Measurements from ENCODE around the gene CHRM4. TPM values are rescaled to one million over a fixed set of nuclear protein-coding genes. Genes with fewer than 3 reads are reported as not detected.

The CHRM4 gene
- total and polyA plus RNA-seq, 7 experiments from 2014 or later = 0.15 to 3.5 (median 0.48) TPM; not detected in 2

DNA sequence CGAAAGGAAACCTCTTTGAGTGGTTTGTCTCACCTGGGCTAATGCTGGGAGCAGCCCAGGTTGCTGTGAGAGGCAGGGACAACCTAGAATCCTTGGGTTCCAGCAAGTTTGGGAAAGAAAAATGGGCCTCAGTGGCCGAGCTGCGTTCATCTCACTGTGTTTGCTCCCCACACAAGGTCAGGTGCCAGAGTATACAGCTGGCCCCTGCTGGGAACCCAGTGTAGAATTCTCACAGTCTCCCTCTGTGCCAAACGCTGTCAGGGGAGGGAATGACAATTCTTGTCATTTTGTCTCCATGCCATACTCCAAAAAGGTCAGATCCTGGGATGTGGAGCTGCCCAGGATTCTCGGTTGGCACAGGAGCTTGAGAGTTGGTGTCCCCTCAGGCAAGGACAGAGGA is 40.0 kb downstream of the CHRM4 start:
- intact Hi-C loops (cut with micrococcal nuclease) = loop anchor here (1.0 to 2.0 kb wide), 5 partner anchors 10 to 187 kb away; no protein-coding TSS in a partner anchor
- Histone ChIP-seq H3K4me3 (ENCODE audit: low read length) (peak overlapping the region; percentile 59), H3K27me3 (ENCODE audit: control insufficient read depth in 2 of 2, insufficient read depth in 2 of 2, low read length in 2 of 2) (no peaks in the 10 kb centered on the region), H3K27ac (ENCODE audit: low read depth, low read length) (peak overlapping the region; percentile 74), H3K36me3 (ENCODE audit: control insufficient read depth in 2 of 3, insufficient read depth in 3 of 3, low read length in 3 of 3) (peaks cover 0 to 21% (median 4%) of the 10 kb centered on the region in 3 experiments), H3K4me1 (ENCODE audit: control insufficient read depth in 2 of 2, insufficient read depth in 2 of 2, low read length in 2 of 2) (peaks cover 63 to 65% of the 10 kb centered on the region in 2 donors), H3K9me3 (ENCODE audit: control insufficient read depth in 2 of 3, low read length in 3 of 3) (no peaks in the 10 kb centered on the region)
- H3K9me3 Mint-ChIP-seq = peaks cover 0 to 7% (median 0%) of the 10 kb centered on the region in 11 donors
- peak overlapping the region; percentile 66 to 98 (median 91) for H3K27ac Mint-ChIP-seq
- ChIA-PET CTCF (interaction anchor here (0.7 to 16.7 kb wide), 12 partner anchors 9 to 113 kb away, joined by 3 to 302 read pairs (median 10); no protein-coding TSS in a partner anchor), POLR2A (interaction anchor here (0.6 to 17.3 kb wide), 8 partner anchors 12 to 427 kb away, joined by 3 to 444 read pairs (median 4); no protein-coding TSS in a partner anchor)
- ATAC-seq = no peak
- peaks cover 59 to 80% (median 70%) of the 10 kb centered on the region in 7 donors for H3K4me1 Mint-ChIP-seq
- DNase-seq = no peak
- H3K36me3 Mint-ChIP-seq = peaks cover 0 to 19% (median 6%) of the 10 kb centered on the region in 5 donors
- H3K4me3 Mint-ChIP-seq = peak overlapping the region; percentile 81 to 97 (median 86)
- H3K27me3 Mint-ChIP-seq = no peaks in the 10 kb centered on the region

DNA sequence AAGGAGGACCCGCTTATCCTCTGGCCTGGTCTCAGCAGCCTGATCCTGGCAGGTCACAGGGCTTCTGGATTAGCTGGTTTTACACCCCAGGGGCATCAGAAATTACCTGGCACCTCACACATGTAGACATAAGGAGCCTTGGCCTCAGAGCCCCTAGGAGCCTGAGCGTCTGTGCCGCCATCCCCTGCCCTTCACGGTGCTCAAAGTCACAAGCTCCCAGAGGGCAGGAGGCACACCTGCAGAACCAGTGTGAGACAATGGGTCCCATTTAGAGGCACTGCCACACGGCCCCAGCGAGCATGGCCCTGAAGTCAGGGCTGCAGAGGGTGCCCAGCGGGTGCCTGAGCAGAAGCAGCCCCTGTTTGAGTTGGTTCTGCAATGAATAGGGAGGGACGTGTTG is 40.4 kb downstream of the CHRM4 start:
- no peaks in the 10 kb centered on the region for H3K27me3 Mint-ChIP-seq
- H3K4me3 Mint-ChIP-seq = peak overlapping the region; percentile 81 to 97 (median 86)
- peaks cover 0 to 17% (median 4%) of the 10 kb centered on the region in 3 experiments for H3K36me3 ChIP-seq (ENCODE audit: control insufficient read depth in 2 of 3, insufficient read depth in 3 of 3, low read length in 3 of 3)
- peaks cover 0 to 9% (median 0%) of the 10 kb centered on the region in 11 donors for H3K9me3 Mint-ChIP-seq
- ATAC-seq (no peak), DNase-seq (no peak)
- POLR2A ChIA-PET = interaction anchor here (0.6 to 17.3 kb wide), 8 partner anchors 12 to 556 kb away, joined by 3 to 444 read pairs (median 4); no protein-coding TSS in a partner anchor
- H3K36me3 Mint-ChIP-seq = peaks cover 0 to 19% (median 1%) of the 10 kb centered on the region in 5 donors
- peak overlapping the region; percentile 59 for H3K4me3 ChIP-seq (ENCODE audit: low read length)
- H3K27ac Mint-ChIP-seq = peak overlapping the region; percentile 66 to 98 (median 91)
- H3K27me3 ChIP-seq (ENCODE audit: control insufficient read depth in 2 of 2, insufficient read depth in 2 of 2, low read length in 2 of 2) = no peaks in the 10 kb centered on the region
- CTCF ChIA-PET = interaction anchor here (0.7 to 16.7 kb wide), 11 partner anchors 9 to 112 kb away, joined by 3 to 302 read pairs (median 13); no protein-coding TSS in a partner anchor
- intact Hi-C loops (cut with micrococcal nuclease) = no loop called here
- peaks cover 64 to 68% of the 10 kb centered on the region in 2 donors for H3K4me1 ChIP-seq (ENCODE audit: control insufficient read depth in 2 of 2, insufficient read depth in 2 of 2, low read length in 2 of 2)
- peak overlapping the region; percentile 74 for H3K27ac ChIP-seq (ENCODE audit: low read depth, low read length)
- no peaks in the 10 kb centered on the region for H3K9me3 ChIP-seq (ENCODE audit: control insufficient read depth in 2 of 3, low read length in 3 of 3)
- H3K4me1 Mint-ChIP-seq = peaks cover 59 to 80% (median 70%) of the 10 kb centered on the region in 7 donors

DNA sequence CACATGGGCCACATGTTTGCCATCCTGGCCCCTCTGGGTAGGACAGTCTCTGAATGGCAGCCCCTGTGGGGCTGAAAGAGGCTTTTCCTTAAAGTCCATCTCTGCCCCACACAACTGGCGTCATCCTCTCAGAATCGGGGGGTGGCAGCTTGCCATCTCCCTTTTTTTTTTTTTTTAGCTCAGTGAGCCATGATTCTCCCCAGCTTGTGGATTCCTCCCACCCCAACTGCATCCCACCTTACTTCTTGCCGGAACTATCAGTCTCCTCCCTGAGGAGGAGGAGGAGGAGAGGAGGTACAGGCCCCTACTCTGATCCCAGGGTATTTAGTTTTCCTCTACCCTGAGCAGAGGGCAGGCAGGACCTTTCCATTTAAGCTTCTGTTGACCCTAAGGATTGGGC is 40.9 kb downstream of the CHRM4 start:
- intact Hi-C loops (cut with micrococcal nuclease) = no loop called here
- H3K27ac ChIP-seq (ENCODE audit: low read depth, low read length) = peak overlapping the region; percentile 74
- no peaks in the 10 kb centered on the region for H3K27me3 ChIP-seq (ENCODE audit: control insufficient read depth in 2 of 2, insufficient read depth in 2 of 2, low read length in 2 of 2)
- Mint-ChIP-seq H3K27ac (peak overlapping the region; percentile 48 to 98 (median 94)), H3K27me3 (no peaks in the 10 kb centered on the region), H3K4me3 (peak overlapping the region; percentile 19 to 97 (median 76)), H3K4me1 (peaks cover 62 to 80% (median 71%) of the 10 kb centered on the region in 7 donors), H3K36me3 (peaks cover 0 to 19% (median 0%) of the 10 kb centered on the region in 5 donors), H3K9me3 (peaks cover 0 to 10% (median 0%) of the 10 kb centered on the region in 11 donors)
- POLR2A ChIA-PET = interaction anchor here (0.6 to 17.3 kb wide), 6 partner anchors 13 to 555 kb away, joined by 3 to 444 read pairs (median 4); no protein-coding TSS in a partner anchor
- peaks cover 68 to 71% of the 10 kb centered on the region in 2 donors for H3K4me1 ChIP-seq (ENCODE audit: control insufficient read depth in 2 of 2, insufficient read depth in 2 of 2, low read length in 2 of 2)
- H3K36me3 ChIP-seq (ENCODE audit: control insufficient read depth in 2 of 3, insufficient read depth in 3 of 3, low read length in 3 of 3) = peaks cover 0 to 14% (median 4%) of the 10 kb centered on the region in 3 experiments
- CTCF ChIA-PET = interaction anchor here (0.7 to 16.7 kb wide), 9 partner anchors 10 to 545 kb away, joined by 3 to 302 read pairs (median 14); no protein-coding TSS in a partner anchor
- DNase-seq = no peak
- ATAC-seq = no peak
- H3K9me3 ChIP-seq (ENCODE audit: control insufficient read depth in 2 of 3, low read length in 3 of 3) = no peaks in the 10 kb centered on the region
- peak overlapping the region; percentile 59 for H3K4me3 ChIP-seq (ENCODE audit: low read length)

DNA sequence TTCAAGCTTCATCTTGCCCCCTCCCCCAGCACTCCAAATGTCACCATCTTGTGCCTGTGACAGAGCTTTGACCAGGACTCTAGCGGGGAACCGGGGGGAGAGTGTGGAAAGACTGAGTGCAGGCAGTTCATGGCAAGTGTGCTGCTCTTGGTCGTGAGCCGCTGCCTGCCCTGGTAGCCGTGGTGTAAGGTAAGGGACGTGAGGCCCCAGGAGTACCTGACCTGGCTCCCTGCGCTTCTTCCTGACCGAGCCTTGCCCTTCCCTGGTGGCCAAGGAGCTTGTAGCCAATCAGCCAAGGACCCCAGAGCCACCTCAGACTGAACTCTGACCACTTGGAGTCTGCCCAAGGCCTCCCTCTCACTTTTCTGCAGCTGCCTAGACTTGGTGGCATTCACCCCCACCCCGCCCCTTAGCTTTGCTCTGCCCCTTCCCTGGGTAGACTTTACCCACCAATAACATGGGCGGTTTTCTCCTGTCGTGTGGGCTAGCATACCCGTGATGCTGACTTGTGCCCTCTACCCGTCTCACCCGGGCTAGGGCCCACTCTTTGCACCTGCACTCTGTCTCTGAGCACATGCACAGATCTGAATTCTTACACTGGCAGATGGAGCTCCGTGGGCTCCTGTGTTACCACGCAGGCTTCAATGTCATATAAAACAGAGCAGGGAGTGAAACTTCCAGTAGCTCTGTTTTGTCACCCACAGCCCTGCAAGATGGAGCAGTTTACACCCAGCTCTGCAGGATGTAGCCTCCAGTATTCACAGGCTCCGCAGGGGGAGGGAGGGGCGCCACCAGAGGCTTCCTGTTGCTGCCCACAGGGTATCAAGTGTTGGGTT is 42.8 kb downstream of the CHRM4 start:
- Mint-ChIP-seq H3K4me3 (peak overlapping the region; percentile 92 to 97 (median 95)), H3K27ac (peak overlapping the region; percentile 89 to 98 (median 94)), H3K9me3 (peaks cover 0 to 10% (median 0%) of the 10 kb centered on the region in 11 donors), H3K4me1 (peaks cover 65 to 83% (median 75%) of the 10 kb centered on the region in 7 donors), H3K27me3 (peaks cover 0 to 3% (median 0%) of the 10 kb centered on the region in 5 donors), H3K36me3 (peaks cover 0 to 14% (median 0%) of the 10 kb centered on the region in 5 donors)
- ATAC-seq (peak; percentile 33), DNase-seq (peak in 8 of 9 donors; percentile 49 to 69 (median 64))
- Histone ChIP-seq H3K4me3 (ENCODE audit: low read length) (peak overlapping the region; percentile 91), H3K27ac (ENCODE audit: low read depth, low read length) (peak overlapping the region; percentile 83), H3K27me3 (ENCODE audit: control insufficient read depth in 2 of 2, insufficient read depth in 2 of 2, low read length in 2 of 2) (no peaks in the 10 kb centered on the region), H3K4me1 (ENCODE audit: control insufficient read depth in 2 of 2, insufficient read depth in 2 of 2, low read length in 2 of 2) (peaks cover 63 to 79% of the 10 kb centered on the region in 2 donors), H3K36me3 (ENCODE audit: control insufficient read depth in 2 of 3, insufficient read depth in 3 of 3, low read length in 3 of 3) (peaks cover 0 to 14% (median 4%) of the 10 kb centered on the region in 3 experiments), H3K9me3 (ENCODE audit: control insufficient read depth in 2 of 3, low read length in 3 of 3) (no peaks in the 10 kb centered on the region)
- POLR2A ChIA-PET = interaction anchor here (0.6 to 17.3 kb wide), 17 partner anchors 8 to 352 kb away, joined by 3 to 444 read pairs (median 3); partner anchors contain the start of genes ARHGAP1, ATG13, HARBI1 and MDK
- intact Hi-C loops (cut with micrococcal nuclease) = loop anchor here (1.0 to 10.0 kb wide), 10 partner anchors 34 to 1206 kb away; partner anchors contain the start of genes ARFGAP2 (in 1 of the 2), ARHGAP1 (in 1 of the 2), ATG13 (in 1 of the 2) and CELF1 (in 1 of the 2)
- CTCF ChIA-PET = interaction anchor here (0.5 to 16.7 kb wide), 12 partner anchors 9 to 1108 kb away, joined by 3 to 302 read pairs (median 5); no protein-coding TSS in a partner anchor

DNA sequence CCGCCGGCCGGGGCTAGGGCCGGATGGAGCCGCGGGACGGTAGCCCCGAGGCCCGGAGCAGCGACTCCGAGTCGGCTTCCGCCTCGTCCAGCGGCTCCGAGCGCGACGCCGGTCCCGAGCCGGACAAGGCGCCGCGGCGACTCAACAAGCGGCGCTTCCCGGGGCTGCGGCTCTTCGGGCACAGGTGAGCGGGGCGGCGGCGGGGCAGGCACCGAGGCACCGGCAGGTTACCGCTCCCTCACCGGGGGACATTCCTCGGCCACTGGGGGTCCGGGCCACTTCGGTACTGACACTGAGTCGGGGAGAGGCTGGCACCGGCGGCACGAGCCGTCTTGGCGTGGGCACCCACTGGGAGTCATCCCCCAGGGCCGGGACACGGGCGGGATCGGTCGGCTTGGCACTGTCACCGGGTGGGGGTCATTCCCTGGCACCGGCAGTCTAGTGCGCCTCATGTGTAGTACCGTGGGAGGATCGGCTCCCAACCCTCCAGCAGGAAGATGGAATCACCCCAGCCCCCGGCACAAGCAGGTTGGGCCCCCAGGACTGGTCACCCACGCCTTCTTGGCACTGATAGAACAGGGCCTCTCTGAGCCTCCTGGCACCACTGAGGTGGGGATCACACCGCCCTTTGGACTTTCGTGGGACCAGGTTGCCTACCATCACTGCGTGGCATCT is 43.8 kb downstream of the CHRM4 start:
- intact Hi-C loops (cut with micrococcal nuclease) = loop anchor here (1.0 to 10.0 kb wide), 21 partner anchors 16 to 1207 kb away; partner anchors contain the start of genes ARHGAP1 (in 2 of the 2), ATG13 (in 2 of the 2), HARBI1 (in 2 of the 2) and PHF21A (in 2 of the 2)
- ChIA-PET POLR2A (interaction anchor here (0.6 to 17.3 kb wide), 9 partner anchors 9 to 270 kb away, joined by 3 to 444 read pairs (median 3); partner anchors contain the start of genes ATG13 and MDK), CTCF (interaction anchor here (0.6 to 16.7 kb wide), 8 partner anchors 15 to 109 kb away, joined by 3 to 302 read pairs (median 18); partner anchors contain the start of gene CREB3L1)
- Histone ChIP-seq H3K4me3 (ENCODE audit: low read length) (peak overlapping the region; percentile 91), H3K27me3 (ENCODE audit: control insufficient read depth in 2 of 2, insufficient read depth in 2 of 2, low read length in 2 of 2) (no peaks in the 10 kb centered on the region), H3K9me3 (ENCODE audit: control insufficient read depth in 2 of 3, low read length in 3 of 3) (no peaks in the 10 kb centered on the region), H3K4me1 (ENCODE audit: control insufficient read depth in 2 of 2, insufficient read depth in 2 of 2, low read length in 2 of 2) (peaks cover 53 to 79% of the 10 kb centered on the region in 2 donors), H3K36me3 (ENCODE audit: control insufficient read depth in 2 of 3, insufficient read depth in 3 of 3, low read length in 3 of 3) (peaks cover 0 to 14% (median 4%) of the 10 kb centered on the region in 3 experiments), H3K27ac (ENCODE audit: low read depth, low read length) (peak overlapping the region; percentile 83)
- DNase-seq (peak in 1 of 9 donors; percentile 39), ATAC-seq (no peak)
- peaks cover 60 to 83% (median 72%) of the 10 kb centered on the region in 7 donors for H3K4me1 Mint-ChIP-seq
- peaks cover 0 to 10% (median 0%) of the 10 kb centered on the region in 11 donors for H3K9me3 Mint-ChIP-seq
- H3K27me3 Mint-ChIP-seq = peaks cover 0 to 3% (median 0%) of the 10 kb centered on the region in 5 donors
- peaks cover 0 to 14% (median 0%) of the 10 kb centered on the region in 5 donors for H3K36me3 Mint-ChIP-seq
- H3K27ac Mint-ChIP-seq = peak overlapping the region; percentile 89 to 98 (median 94)
- peak overlapping the region; percentile 92 to 97 (median 95) for H3K4me3 Mint-ChIP-seq
